Gastroesophageal sphincter (tissue), 3 donors: ENCODE measurements around the gene NAA35.

ENCODE experiments used
- CTCF ChIP-seq, 4 experiments: fragments of 200-600 bp in 2 of 4; fragments of 450-650 bp in 2 of 4; sonication (generic) in 1 of 4; IDR thresholded peaks; one replicate each; pipeline ENCODE4 v1.5.1; 2017 to 2019; ENCODE audit warnings: antibody characterized with exemption in 4 of 4, mild to moderate bottlenecking in 2 of 4, moderate library complexity in 2 of 4
- EP300 ChIP-seq: sonication (generic); formaldehyde crosslinking; IDR thresholded peaks from one replicate; pipeline ENCODE4 v1.6.1; 2017; ENCODE audit warnings: antibody characterized with exemption, mild to moderate bottlenecking
- POLR2A ChIP-seq, 2 donors: fragments of 450-650 bp; IDR thresholded peaks; one replicate each; pipeline ENCODE4 v1.6.1; 2017; ENCODE audit warnings: antibody characterized with exemption in 2 of 2, mild to moderate bottlenecking in 2 of 2, moderate library complexity in 1 of 2
- POLR2AphosphoS5 ChIP-seq: sonication (generic); formaldehyde crosslinking; IDR thresholded peaks from one replicate; pipeline ENCODE4 v1.6.1; 2017; ENCODE audit warnings: antibody characterized with exemption

- TF ChIP-seq CTCF (IDR thresholded peaks at IDR 0.05), result no peak
- TF ChIP-seq POLR2A (IDR thresholded peaks at IDR 0.05), result no peak
- no peak for TF ChIP-seq POLR2AphosphoS5
- no peak for TF ChIP-seq EP300
Observed at GRCh38 chr9:85925493-85925892, 15.5 kb upstream of the NAA35 start.
